Measurements from ENCODE around the gene ANO6.

- no peak for TF ChIP-seq CTCF (IDR thresholded peaks at IDR 0.05; ENCODE audit: low read depth, low read length)
- no peak for TF ChIP-seq MYC (IDR thresholded peaks at IDR 0.05; ENCODE audit: low read depth, low read length)
Observed at GRCh38 chr12:45285717-45286116, 69.8 kb downstream of the ANO6 start.

Data from NB4 (cell line).